Measurements from ENCODE around the gene SDHAF4.
"Not testable (repeated sequence)": the region's sequence is repeated elsewhere in the genome, so short reads cannot be mapped to it uniquely, and the experiment has no call there.

The SDHAF4 gene

GRCh38 chr6:70592391-70593117, 25.8 kb downstream of the SDHAF4 start:
- DNase-seq (ENCODE audit: low spot score) = no peak

GRCh38 chr6:70593118-70593486, 26.4 kb downstream of the SDHAF4 start:
- DNase-seq (ENCODE audit: low spot score) = no peak

- DNase-seq (ENCODE audit: low spot score) = no peak
These were observed 32.5 kb downstream of the SDHAF4 start for GRCh38 chr6:70599187-70599586.

GRCh38 chr6:70601014-70601413, 34.3 kb downstream of the SDHAF4 start:
- no peak for DNase-seq (ENCODE audit: low spot score)

GRCh38 chr6:70604254-70604653, 37.5 kb downstream of the SDHAF4 start:
- DNase-seq (ENCODE audit: low spot score) = no peak

- not testable (repeated sequence) for DNase-seq (ENCODE audit: low spot score)
These were observed 40.6 kb downstream of the SDHAF4 start for GRCh38 chr6:70607371-70607770.

GRCh38 chr6:70609181-70609580, 42.5 kb downstream of the SDHAF4 start:
- not testable (repeated sequence) for DNase-seq (ENCODE audit: low spot score)

- no peak for DNase-seq (ENCODE audit: low spot score)
These were observed 50.1 kb downstream of the SDHAF4 start for GRCh38 chr6:70616728-70617260.

- DNase-seq (ENCODE audit: low spot score) = no peak
These were observed 54.0 kb downstream of the SDHAF4 start for GRCh38 chr6:70620746-70621145.

GRCh38 chr6:70622461-70622860, 55.7 kb downstream of the SDHAF4 start:
- no peak for DNase-seq (ENCODE audit: low spot score)

- DNase-seq (ENCODE audit: low spot score) = no peak
These were observed 58.7 kb downstream of the SDHAF4 start for GRCh38 chr6:70625436-70625835.

GRCh38 chr6:70627500-70628254, 60.9 kb downstream of the SDHAF4 start:
- no peak for DNase-seq (ENCODE audit: low spot score)

- no peak for DNase-seq (ENCODE audit: low spot score)
These were observed 63.2 kb downstream of the SDHAF4 start for GRCh38 chr6:70629929-70630328.

- DNase-seq (ENCODE audit: low spot score) = no peak
These were observed 67.1 kb downstream of the SDHAF4 start for GRCh38 chr6:70633870-70634269.

GRCh38 chr6:70636596-70636995, 69.9 kb downstream of the SDHAF4 start:
- no peak for DNase-seq (ENCODE audit: low spot score)

- DNase-seq (ENCODE audit: low spot score) = no peak
These were observed 71.7 kb downstream of the SDHAF4 start for GRCh38 chr6:70638468-70638867.
